ENCODE data around the gene UMOD.
A peak's percentile ranks its signal among the peaks of the same experiment; 100 is the strongest.

The UMOD gene

DNA sequence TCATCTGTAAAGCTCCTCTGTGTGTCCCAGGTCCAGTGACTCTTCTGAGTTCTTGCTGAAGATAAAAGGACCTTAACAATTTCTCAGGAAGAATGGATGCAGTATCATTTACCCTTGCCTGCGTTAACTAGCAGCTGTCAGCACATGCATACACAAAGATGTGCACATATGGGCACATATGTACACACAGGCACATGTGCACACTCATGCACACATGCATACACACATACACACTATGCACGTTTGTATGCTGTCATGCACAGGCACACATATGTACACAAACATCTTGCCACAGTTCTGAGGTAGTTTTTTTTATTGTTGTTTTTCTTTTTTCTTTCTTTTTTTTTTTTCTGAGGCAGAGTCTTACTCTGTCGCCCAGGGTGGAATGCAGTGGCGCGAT, 50.1 kb downstream of the UMOD start:
- TF ChIP-seq, protein P1, sequence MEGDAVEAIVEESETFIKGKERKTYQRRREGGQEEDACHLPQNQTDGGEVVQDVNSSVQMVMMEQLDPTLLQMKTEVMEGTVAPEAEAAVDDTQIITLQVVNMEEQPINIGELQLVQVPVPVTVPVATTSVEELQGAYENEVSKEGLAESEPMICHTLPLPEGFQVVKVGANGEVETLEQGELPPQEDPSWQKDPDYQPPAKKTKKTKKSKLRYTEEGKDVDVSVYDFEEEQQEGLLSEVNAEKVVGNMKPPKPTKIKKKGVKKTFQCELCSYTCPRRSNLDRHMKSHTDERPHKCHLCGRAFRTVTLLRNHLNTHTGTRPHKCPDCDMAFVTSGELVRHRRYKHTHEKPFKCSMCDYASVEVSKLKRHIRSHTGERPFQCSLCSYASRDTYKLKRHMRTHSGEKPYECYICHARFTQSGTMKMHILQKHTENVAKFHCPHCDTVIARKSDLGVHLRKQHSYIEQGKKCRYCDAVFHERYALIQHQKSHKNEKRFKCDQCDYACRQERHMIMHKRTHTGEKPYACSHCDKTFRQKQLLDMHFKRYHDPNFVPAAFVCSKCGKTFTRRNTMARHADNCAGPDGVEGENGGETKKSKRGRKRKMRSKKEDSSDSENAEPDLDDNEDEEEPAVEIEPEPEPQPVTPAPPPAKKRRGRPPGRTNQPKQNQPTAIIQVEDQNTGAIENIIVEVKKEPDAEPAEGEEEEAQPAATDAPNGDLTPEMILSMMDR (conservative IDR thresholded peaks at IDR 0.05; ENCODE audit: low read length): no peak
- DNase-seq (ENCODE audit: low read depth): no peak
- no peak overlapping the region for H3K4me3 ChIP-seq (ENCODE audit: low read length)

DNA sequence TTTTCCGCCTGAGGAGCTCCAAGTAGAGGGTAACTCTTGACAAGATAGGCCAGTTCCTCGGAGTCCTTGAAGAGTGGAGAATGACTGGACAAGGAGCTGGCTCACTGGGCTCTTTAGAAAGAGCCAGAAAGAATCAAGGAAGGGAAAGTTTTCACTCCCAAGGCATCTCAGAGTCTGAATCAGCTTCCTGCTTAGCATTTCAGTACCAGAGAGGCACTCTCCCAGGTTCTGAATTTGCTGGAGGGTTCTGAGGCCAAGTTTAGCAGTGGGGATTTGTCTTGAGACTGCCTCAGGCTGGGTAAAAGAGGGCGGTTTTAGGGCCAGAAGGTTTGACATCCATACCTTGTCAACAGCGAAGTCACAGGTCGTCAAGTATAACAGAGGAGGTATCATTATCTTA, 50.7 kb downstream of the UMOD start:
- no peak overlapping the region for H3K4me3 ChIP-seq (ENCODE audit: low read length)
- TF ChIP-seq, protein P1 (conservative IDR thresholded peaks at IDR 0.05; ENCODE audit: low read length): no peak
- no peak for DNase-seq (ENCODE audit: low read depth)

DNA sequence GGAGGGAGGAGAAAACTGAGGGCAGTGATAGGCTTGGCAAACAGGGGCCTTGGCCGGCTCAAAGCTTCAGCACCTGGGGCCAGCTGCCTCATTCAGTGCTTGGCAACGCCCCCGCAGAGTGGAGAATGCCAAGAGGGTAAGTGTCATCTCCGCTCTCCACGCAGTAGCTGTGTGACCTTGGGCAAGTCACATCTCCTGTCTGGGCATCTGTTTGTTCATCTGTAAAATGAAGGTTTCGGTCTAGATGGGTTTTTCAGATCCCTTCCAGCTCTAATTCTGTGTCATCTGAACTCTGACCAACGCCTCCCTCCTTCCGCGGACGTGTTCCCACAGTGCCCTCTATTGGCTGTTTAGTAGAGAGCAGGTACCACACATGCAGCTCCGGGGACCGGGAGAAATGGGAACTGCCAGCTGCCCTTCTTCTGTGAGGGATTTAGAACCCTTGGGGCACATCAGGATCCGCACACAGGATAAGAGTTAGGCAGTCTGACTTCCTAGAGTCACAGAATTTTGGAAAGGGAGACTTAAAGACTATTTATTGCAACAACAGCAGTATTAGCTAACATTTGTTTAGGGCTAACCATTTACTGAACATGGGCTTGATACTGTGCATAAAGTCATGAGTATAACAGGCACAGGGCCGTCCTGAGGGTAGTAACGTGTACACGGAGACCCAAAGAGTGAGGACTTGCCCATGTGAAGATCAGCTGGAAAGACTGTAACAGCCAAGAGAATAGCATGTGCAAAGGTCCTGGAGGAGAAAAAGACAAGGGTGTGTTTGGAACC, 52.0 kb downstream of the UMOD start:
- peak; percentile 41 for DNase-seq (ENCODE audit: low read depth)
- TF ChIP-seq, protein P1 (conservative IDR thresholded peaks at IDR 0.05; ENCODE audit: low read length): peak; percentile 77
- no peak overlapping the region for H3K4me3 ChIP-seq (ENCODE audit: low read length)

DNA sequence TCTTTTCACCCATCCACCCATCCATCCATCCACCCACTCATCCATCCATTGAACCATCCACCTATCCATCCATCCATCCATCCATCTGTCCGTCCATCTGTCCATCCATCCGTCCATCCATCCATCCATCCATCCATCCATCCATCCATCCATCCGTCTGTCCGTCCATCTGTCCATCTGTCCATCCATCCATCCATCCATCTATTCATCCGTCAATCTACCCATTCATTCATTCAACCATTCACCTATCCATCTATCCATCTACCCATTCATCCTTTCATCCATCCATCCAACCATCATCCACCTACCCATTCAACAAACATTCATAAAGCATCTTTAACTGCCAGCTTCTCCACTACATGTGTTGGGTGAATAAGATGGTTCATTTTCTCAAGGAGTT, 54.1 kb downstream of the UMOD start:
- H3K4me3 ChIP-seq (ENCODE audit: low read length): no peak overlapping the region
- no peak for DNase-seq (ENCODE audit: low read depth)
- TF ChIP-seq, protein P1 (conservative IDR thresholded peaks at IDR 0.05; ENCODE audit: low read length): no peak

DNA sequence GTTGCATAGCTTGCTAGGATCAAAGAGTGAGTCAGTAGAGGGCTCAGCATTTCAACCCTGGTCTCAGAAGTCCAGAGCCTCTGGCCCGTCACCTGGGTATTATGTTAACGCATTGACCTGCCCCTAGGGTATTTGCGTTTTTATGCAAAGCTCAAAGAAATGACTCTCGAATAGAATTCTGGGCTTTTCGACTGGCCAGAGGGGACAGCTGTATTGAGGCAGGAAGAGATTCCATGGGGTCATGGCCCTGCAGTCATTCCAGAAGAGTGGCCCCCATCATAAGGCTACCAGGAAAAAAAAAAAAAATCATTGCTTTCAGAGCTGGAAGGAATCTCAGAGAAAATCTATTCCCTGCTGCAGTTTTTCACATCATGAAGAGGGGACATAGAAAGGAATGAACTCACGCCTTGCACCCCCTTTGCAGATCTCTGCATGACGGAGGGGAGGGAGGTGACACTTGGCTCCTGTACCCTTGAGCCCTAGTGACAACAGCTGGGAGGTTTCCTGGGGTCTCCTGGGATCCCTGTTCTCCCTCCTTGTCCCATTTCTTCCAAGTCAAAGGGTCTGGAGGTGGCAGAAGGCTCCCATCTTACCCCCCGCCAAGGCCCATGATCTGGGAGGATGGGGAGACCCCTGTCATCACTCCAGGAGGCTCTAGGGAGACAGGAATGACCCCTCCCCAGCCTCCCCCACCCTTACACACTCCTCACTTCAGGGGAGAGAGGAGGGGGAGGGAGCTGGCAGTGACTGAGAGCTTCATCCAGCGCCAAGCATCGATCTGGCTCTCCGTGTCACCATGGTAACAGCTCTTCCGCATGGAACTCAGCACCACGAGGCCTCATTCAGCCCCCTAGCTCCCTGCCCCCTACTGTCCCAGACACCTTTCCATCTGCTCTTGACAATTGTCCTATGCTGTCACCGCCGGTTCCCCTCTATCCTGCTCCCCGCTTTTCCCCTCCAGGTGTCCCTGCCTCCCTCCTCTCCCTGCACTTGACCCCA, 61.0 kb downstream of the UMOD start:
- no peak for DNase-seq (ENCODE audit: low read depth)
- TF ChIP-seq, protein P1 (conservative IDR thresholded peaks at IDR 0.05; ENCODE audit: low read length): no peak
- no peak overlapping the region for H3K4me3 ChIP-seq (ENCODE audit: low read length)

DNA sequence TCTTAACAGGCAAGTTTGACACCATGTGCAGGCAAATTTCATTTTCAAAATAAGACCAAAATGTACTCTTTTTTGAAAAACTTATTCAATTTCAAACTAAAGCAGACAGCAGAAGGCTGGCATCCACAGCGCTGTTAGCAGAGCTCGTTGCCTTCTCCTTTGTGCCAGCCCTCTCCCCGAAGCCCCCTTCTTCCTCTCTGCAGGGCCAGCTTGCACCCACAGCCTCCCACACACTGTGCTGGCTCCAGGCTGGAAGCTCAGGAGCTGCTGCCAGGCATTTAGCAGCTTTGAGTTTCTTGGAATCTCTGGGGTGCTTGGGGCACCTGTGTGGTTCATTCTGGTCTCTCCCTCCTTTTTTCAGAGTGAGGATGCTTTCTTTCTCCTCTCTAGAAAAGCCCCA, 62.9 kb downstream of the UMOD start:
- TF ChIP-seq, protein P1 (conservative IDR thresholded peaks at IDR 0.05; ENCODE audit: low read length): no peak
- no peak overlapping the region for H3K4me3 ChIP-seq (ENCODE audit: low read length)
- DNase-seq (ENCODE audit: low read depth): no peak

Measured in AG10803 (cell line).